Middle frontal gyrus (tissue), 1 donor: ENCODE measurements around the gene TF.
A peak's percentile ranks its signal among the peaks of the same experiment; 100 is the strongest.
"Not testable (repeated sequence)": the region's sequence is repeated elsewhere in the genome, so short reads cannot be mapped to it uniquely, and the experiment has no call there.

Experiments
- DNase-seq: peaks from one replicate; pipeline ENCODE4 v3.0.0-alpha.2; 2015; ENCODE audit warnings: low spot score; ENCODE audit errors: extremely low spot score

TF gene

DNA sequence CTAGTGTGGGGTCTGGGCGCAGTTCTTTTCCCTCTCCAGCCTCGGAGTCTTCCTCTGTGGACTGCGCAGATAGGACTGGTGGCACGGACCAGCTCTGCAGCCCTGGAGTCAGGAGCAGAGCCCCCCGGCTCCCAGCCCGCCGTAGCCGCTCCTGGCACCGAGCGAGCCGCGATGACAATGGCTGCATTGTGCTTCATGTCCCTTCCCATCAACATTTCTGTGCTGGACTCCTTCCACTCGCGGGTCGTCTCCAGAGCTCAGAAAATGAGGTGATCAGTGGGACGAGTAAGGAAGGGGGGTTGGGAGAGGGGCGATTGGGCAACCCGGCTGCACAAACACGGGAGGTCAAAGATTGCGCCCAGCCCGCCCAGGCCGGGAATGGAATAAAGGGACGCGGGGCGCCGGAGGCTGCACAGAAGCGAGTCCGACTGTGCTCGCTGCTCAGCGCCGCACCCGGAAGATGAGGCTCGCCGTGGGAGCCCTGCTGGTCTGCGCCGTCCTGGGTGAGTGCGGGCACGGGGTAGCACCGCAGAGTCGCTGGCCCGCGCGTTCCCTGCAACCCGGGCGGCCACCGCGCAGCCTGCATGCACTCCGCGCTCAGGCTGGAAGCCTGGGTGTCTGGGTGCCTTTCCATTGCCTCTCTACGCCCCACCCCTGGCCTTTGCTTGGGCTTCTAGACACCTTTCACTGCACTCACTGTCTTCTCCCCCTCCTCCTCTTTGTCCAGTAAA is at the start of gene TF:
TF (plus strand) TSS at position 413 of the 731 bp plus-strand sequence; CDS start at position 461, 48 bp downstream.
- peak; percentile 78 for DNase-seq

DNA sequence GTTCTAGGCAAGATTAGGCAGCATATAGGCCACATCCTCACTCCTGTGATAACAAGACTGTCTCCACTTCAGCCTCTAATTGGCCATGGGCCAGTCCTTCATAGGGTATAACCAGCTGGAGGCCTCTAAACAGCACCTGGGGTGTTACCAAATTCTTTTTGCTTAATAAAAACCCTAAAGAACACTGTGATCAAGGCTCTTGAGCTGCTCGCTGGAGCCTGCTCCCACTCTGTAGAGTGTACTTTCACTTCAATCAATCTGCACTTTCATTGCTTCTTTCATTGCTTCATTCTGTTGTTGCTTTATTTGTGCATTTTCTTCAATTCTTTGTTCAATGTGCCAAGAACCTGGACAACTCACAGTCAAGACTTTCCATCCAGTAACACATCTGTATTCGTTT is 48.2 kb upstream of the TF start:
- DNase-seq: no peak

DNA sequence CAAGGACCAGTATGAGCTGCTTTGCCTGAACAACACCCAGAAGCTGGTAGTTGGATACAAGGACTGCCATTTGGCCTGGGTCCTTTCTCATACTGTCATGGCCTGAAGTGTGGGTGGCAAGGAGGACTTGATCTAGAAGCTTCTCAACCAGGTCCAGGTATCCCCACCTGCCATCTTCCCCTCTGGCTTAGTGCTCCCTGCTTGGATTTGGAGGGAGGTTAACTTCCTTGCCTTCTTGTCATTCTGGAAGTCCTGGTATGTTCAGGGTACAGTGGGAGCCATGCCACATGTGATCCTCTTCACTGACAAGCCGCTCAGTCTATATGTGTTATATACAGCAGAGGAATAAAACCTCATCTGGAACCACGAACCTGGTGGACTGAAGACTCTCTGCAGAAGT is 46.7 kb upstream of the TF start:
- no peak for DNase-seq

GRCh38 chr3:133699903-133700302 is 46.3 kb upstream of the TF start:
- DNase-seq: no peak

GRCh38 chr3:133700351-133700750 is 45.8 kb upstream of the TF start:
- no peak for DNase-seq

- no peak for DNase-seq
Measured at GRCh38 chr3:133701435-133702358, 44.5 kb upstream of the TF start.

GRCh38 chr3:133703915-133704314 is 42.3 kb upstream of the TF start:
- DNase-seq: no peak

GRCh38 chr3:133706033-133706432 is 40.2 kb upstream of the TF start:
- DNase-seq: no peak

GRCh38 chr3:133709139-133709750 is 36.9 kb upstream of the TF start:
- DNase-seq: no peak

DNA sequence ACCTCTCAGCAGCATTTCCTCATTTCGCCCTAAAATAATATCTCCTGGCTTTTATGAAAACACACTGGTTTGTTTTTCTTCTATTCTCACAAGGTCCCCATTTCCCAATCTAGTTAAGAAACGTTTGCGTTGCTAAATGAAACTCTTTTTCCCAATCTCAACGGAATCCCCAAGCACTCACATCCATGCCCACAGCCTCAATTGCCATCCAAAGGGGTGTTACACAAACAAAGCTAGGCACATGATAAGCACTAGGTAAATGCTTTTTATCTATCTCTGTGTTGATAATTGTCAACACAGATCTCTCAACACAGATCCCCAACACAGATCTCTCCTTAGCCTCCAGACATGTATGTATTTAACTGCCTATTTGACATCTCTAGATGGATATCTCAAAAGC is 35.2 kb upstream of the TF start:
- no peak for DNase-seq

DNA sequence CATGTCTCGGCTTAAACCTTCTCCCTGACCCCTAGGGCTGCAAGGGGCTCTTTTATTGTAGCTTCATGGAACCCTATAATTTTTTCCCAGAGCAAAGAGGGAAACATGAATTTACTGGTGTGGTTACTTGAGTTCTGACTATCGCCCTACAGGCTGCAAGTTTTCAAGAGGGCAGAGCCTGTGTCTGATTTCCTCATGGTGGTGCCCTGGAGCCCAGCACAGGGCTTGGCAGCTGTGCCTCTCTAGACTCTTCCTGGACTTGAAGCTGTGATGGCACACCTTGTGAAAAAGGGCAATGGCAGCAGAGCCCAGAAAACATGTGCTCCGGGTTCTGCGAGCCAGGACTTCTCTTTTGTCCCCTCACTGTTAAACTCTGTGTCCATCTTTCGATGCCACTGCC is 34.2 kb upstream of the TF start:
- no peak for DNase-seq

DNA sequence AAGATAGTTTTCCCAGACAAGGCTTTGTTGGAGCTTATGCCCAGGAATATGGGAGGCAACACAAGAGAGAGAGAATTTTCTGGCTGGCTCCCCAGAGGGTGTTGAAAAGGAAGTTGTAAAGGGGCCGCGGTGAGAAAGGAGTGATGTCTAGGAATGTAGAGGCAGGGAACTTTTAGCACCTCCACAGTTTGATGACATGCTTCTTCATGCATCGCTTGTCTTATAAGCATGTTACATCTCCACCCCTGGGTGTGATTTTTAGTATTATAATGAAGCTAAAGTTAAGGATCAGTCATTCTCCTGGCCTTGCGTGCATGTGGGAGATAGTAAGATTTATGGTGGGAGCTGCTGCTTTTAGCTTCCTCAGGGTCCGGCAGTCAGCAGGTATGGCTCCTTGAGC is 32.8 kb upstream of the TF start:
- DNase-seq: no peak

DNA sequence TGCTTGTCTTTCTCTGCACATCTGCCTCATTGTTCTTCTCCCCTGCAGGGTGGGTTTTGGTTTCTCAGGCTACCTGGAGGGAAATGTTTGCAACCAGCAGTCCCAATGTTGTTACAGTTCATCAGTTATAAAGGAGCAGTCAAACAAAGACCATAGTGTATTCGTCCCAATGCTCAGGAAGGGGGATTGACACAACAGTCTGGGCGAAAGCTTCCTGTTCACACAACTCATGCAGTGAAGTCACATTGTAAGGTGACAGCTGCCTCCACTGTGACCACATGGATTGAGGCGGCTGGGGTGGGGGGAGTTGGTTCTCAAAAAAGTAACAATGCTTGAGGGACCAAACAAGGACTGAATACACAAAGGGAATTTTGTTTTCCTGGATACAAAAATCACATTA is 28.8 kb upstream of the TF start:
- no peak for DNase-seq

DNA sequence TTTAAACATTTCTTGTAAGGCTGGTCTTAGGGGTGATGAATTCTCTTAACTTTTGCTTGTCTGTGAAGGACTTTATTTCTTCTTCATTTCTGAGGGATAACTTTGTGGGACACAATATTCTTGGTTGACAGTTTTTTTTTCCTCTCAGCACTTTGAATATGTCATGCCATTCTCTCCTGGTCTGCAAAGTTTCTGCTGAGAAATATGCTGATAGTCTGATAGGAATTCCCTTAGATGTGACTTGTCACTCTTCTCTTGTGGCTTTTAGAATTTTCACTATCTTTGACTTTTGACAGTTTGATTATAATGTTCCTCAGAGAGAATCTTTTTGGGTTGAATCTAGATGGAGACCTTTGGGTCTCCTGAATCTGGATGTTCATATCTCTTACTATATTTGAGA is 23.3 kb upstream of the TF start:
- no peak for DNase-seq

- DNase-seq: no peak
Measured at GRCh38 chr3:133730993-133731392, 15.2 kb upstream of the TF start.

GRCh38 chr3:133732231-133732630 is 14.0 kb upstream of the TF start:
- DNase-seq: not testable (repeated sequence)

DNA sequence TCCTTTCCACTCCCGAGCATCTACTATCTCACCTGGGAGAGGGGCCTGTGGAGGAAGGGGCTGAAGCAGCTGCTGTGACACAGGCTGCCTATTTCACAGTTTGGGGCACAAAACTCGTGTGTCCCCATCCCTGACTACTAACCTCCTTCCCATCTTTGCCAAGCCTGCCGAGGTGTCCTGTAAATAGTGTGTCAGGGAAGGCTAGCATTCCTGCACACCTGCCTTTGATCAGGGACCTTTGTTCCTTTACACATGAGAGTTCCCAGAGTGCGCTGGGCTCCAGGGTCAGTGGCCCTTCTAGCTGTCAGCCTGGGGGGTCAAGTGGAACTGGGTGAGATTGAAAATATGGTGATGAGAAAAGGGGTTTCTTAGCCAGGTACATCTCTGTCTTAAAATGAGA is 13.0 kb upstream of the TF start:
- no peak for DNase-seq

DNA sequence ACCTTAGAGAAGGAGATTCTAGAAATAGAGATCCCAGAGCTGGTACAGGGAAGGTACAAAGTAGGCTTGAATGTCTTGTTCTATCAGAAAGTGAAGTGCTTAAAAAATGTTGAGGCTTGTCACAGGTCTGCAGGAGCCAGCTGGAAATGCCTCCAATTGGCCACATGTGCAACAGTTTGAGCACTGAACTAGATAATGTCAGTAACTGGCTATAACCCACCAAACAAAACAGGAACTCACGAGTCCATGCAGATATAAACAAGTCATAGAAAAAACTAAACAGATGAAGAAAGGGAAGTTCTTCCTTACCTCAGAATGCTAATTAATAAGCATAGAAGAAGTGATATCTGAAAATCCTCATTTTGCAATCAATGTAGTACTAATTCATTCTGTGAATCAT is 11.9 kb upstream of the TF start:
- DNase-seq: no peak

- no peak for DNase-seq
Measured at GRCh38 chr3:133742351-133743091, 3.7 kb upstream of the TF start.

GRCh38 chr3:133744241-133744640 is 2.0 kb upstream of the TF start:
- no peak for DNase-seq

GRCh38 chr3:133745108-133745507 is 1.1 kb upstream of the TF start:
- DNase-seq: no peak

- DNase-seq: no peak
Measured at GRCh38 chr3:133746712-133747066, 496 bp downstream of the TF start.
